ENCODE measurements around the gene SMOC2.

The SMOC2 gene

GRCh38 chr6:168448243-168448855 lies 7.4 kb downstream of the SMOC2 start:
- FAIRE-seq, result no peak

- no peak for FAIRE-seq
Measured at GRCh38 chr6:168450917-168451316, 9.9 kb downstream of the SMOC2 start.

- FAIRE-seq, result no peak
Measured at GRCh38 chr6:168451805-168452517, 11.0 kb downstream of the SMOC2 start.

- FAIRE-seq, result no peak
Measured at GRCh38 chr6:168452685-168453377, 11.8 kb downstream of the SMOC2 start.

- no peak for FAIRE-seq
Measured at GRCh38 chr6:168455847-168456530, 15.0 kb downstream of the SMOC2 start.

GRCh38 chr6:168456907-168457652 lies 16.1 kb downstream of the SMOC2 start:
- no peak for FAIRE-seq

GRCh38 chr6:168457653-168457934 lies 16.6 kb downstream of the SMOC2 start:
- FAIRE-seq, result no peak

- no peak for FAIRE-seq
Measured at GRCh38 chr6:168458101-168458500, 17.1 kb downstream of the SMOC2 start.

- no peak for FAIRE-seq
Measured at GRCh38 chr6:168459572-168459971, 18.6 kb downstream of the SMOC2 start.

- FAIRE-seq, result no peak
Measured at GRCh38 chr6:168462289-168462853, 21.4 kb downstream of the SMOC2 start.

- no peak for FAIRE-seq
Measured at GRCh38 chr6:168464546-168464945, 23.6 kb downstream of the SMOC2 start.

- no peak for FAIRE-seq
Measured at GRCh38 chr6:168468045-168468444, 27.1 kb downstream of the SMOC2 start.

- FAIRE-seq, result no peak
Measured at GRCh38 chr6:168469521-168469920, 28.5 kb downstream of the SMOC2 start.

GRCh38 chr6:168469926-168470325 lies 28.9 kb downstream of the SMOC2 start:
- no peak for FAIRE-seq

GRCh38 chr6:168472363-168472762 lies 31.4 kb downstream of the SMOC2 start:
- FAIRE-seq, result no peak

- FAIRE-seq, result no peak
Measured at GRCh38 chr6:168473197-168473596, 32.2 kb downstream of the SMOC2 start.

GRCh38 chr6:168475188-168476013 lies 34.4 kb downstream of the SMOC2 start:
- no peak for FAIRE-seq

GRCh38 chr6:168479421-168479820 lies 38.4 kb downstream of the SMOC2 start:
- no peak for FAIRE-seq

GRCh38 chr6:168480481-168480880 lies 39.5 kb downstream of the SMOC2 start:
- FAIRE-seq, result no peak

GRCh38 chr6:168485818-168486217 lies 44.8 kb downstream of the SMOC2 start:
- FAIRE-seq, result no peak

- no peak for FAIRE-seq
Measured at GRCh38 chr6:168490757-168491156, 49.8 kb downstream of the SMOC2 start.

- FAIRE-seq, result no peak
Measured at GRCh38 chr6:168493976-168494375, 53.0 kb downstream of the SMOC2 start.
